PC-3 (cell line): Measurements from ENCODE around the gene CA5A. TPM values are rescaled to one million over a fixed set of nuclear protein-coding genes. Genes with fewer than 3 reads are reported as not detected.

Source experiments
- ATAC-seq: fragments of 200-7000 bp; cut with Tn5 transposase; 2 replicates; pipeline ENCODE4 v1.9.1; 2020; ENCODE audit warnings: mild to moderate bottlenecking, moderate library complexity
- BruUV-seq: library from RNA; stranded (reverse); fragments of 400-500 nt; replicated peaks from 2 replicates; lab custom pipeline; 2021; lab: Mats Ljungman, UMichigan
- CTCF ChIA-PET: fragments of 300-600 bp; sonication (Branson Sonifier 250); formaldehyde crosslinking; loops from one replicate; lab custom pipeline; 2022; ENCODE audit warnings: antibody characterized with exemption; lab: Charles Lee
- POLR2A ChIA-PET: fragments of 300-600 bp; sonication (Branson Sonifier 250); formaldehyde crosslinking; loops from one replicate; lab custom pipeline; 2022; ENCODE audit warnings: antibody characterized with exemption; ENCODE audit not compliant: unreplicated experiment; lab: Charles Lee
- DNase-seq: peaks from one replicate; pipeline ENCODE4 v3.0.0-alpha.2; 2015
- H2AFZ ChIP-seq: fragments of 300-600 bp; sonication (generic); 2 replicates; pipeline ENCODE4 v1.6.0; 2016; ENCODE audit warnings: antibody characterized with exemption, low read length
- H3F3A ChIP-seq: fragments of 300-600 bp; sonication (generic); one replicate; pipeline ENCODE4 v1.6.0; 2017; ENCODE audit warnings: antibody characterized with exemption, low read length, control low read depth, mild to moderate bottlenecking; ENCODE audit not compliant: unreplicated experiment
- H3K27ac ChIP-seq: fragments of 300-600 bp; sonication (generic); 2 replicates; pipeline ENCODE4 v1.5.1; 2016; ENCODE audit warnings: mild to moderate bottlenecking, low read length
- H3K27me3 ChIP-seq: fragments of 300-600 bp; sonication (generic); 2 replicates; pipeline ENCODE4 v1.6.1; 2016; ENCODE audit warnings: low read length, mixed read lengths
- H3K36me3 ChIP-seq: fragments of 300-600 bp; sonication (generic); 2 replicates; pipeline ENCODE4 v1.6.1; 2016; ENCODE audit warnings: low read depth, mixed run types, low read length, mixed read lengths
- H3K4me1 ChIP-seq: fragments of 300-600 bp; sonication (generic); 2 replicates; pipeline ENCODE4 v1.5.1; 2016; ENCODE audit warnings: low read length; ENCODE audit not compliant: insufficient read depth
- H3K4me2 ChIP-seq: fragments of 300-600 bp; sonication (generic); 2 replicates; pipeline ENCODE4 v1.6.0; 2016; ENCODE audit warnings: low read length
- H3K4me3 ChIP-seq: fragments of 300-600 bp; sonication (generic); 2 replicates; pipeline ENCODE4 v1.5.1; 2016; ENCODE audit warnings: mild to moderate bottlenecking, low read length, mixed read lengths
- H3K79me2 ChIP-seq: fragments of 300-600 bp; sonication (generic); 2 replicates; pipeline ENCODE4 v1.6.1; 2017; ENCODE audit warnings: low read length, mixed read lengths
- H3K9ac ChIP-seq: fragments of 300-600 bp; sonication (generic); 2 replicates; pipeline ENCODE4 v1.6.0; 2016; ENCODE audit warnings: mild to moderate bottlenecking, low read length
- H3K9me2 ChIP-seq: fragments of 300-600 bp; sonication (generic); replicated peaks from 2 replicates; pipeline ENCODE4 v1.6.1; 2016; ENCODE audit warnings: mixed run types, low read length, mixed read lengths
- H3K9me3 ChIP-seq: fragments of 300-600 bp; sonication (generic); 2 replicates; pipeline ENCODE4 v1.6.1; 2016; ENCODE audit warnings: low read length, mixed read lengths
- H4K20me1 ChIP-seq: fragments of 300-600 bp; sonication (generic); 2 replicates; pipeline ENCODE4 v1.6.1; 2016; ENCODE audit warnings: low read length, mixed read lengths
- EZH2 ChIP-seq: fragments of 300-600 bp; sonication (generic); IDR thresholded peaks from one replicate; pipeline ENCODE4 v1.6.1; 2017; ENCODE audit warnings: antibody characterized with exemption, mild to moderate bottlenecking, low read length; ENCODE audit not compliant: unreplicated experiment
- EZH2phosphoT487 ChIP-seq: fragments of 300-600 bp; sonication (generic); IDR thresholded peaks from 2 replicates; pipeline ENCODE4 v1.6.1; 2018; ENCODE audit warnings: mild to moderate bottlenecking, antibody characterized with exemption, low read length, borderline replicate concordance
- intact Hi-C: fragments of 100-400 bp; cut with micrococcal nuclease; formaldehyde crosslinking; loops from 2 replicates; pipeline ENCODE4 v1.9.0; 2023
- total RNA-seq: library from RNA; depleted of rRNA; stranded (reverse); fragments of >200 nt; gene quantifications from 2 replicates; pipeline ENCODE4 v1.2.3, GENCODE V29; 2014
- TF ChIP-seq, protein P1 (sequence below): fragments of 300-600 bp; sonication (generic); conservative IDR thresholded peaks from 2 replicates; pipeline ENCODE4 v1.5.1; 2017; ENCODE audit warnings: antibody characterized with exemption, low read depth, mild to moderate bottlenecking, low read length

The CA5A gene
- total RNA-seq, 1 experiment from 2014 or later, result not detected

DNA sequence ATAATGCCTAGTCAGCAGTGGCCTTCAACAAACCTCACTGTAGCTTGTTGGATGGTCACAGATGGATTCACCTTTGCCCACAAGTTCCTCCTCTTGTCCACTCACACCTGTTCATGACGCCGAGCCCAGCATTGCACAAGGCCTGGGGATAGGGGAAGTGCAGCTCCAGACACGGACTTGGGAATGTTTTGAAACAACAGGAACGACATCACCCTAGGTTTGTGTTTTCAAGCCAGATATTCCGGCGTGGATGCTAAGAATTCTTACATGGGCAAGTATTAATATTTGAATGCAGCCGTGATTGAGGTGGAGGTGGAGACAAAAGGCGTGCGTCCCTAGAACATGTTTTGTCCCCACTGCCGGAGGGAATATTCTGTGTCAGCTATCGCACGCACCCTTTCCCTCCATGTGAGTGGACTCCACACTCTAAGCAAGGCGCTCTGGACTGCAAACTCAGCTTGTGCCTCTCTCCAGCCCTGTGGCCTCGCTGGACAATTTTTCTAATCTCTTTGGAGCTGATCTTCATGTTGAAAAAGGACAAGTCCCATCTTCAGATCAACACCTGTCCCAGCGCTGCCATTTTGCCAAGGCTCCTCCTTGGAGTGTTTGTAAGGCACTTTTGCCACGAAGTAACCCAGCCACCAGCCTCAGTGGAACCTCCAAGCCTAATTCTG lies 12.9 kb upstream of the CA5A start:
- no TSS peak for BruUV-seq
- ChIA-PET POLR2A (no interaction called here), CTCF (no interaction called here)
- Histone ChIP-seq H3K27me3 (no peaks in the 10 kb centered on the region), H4K20me1 (no peaks in the 10 kb centered on the region), H3K36me3 (no peaks in the 10 kb centered on the region), H2AFZ (no peak overlapping the region), H3K9ac (no peak overlapping the region), H3K4me3 (no peak overlapping the region), H3F3A (no peaks in the 10 kb centered on the region), H3K4me1 (peaks cover 19% of the 10 kb centered on the region), H3K9me2 (no peaks in the 10 kb centered on the region), H3K9me3 (no peaks in the 10 kb centered on the region), H3K27ac (no peak overlapping the region), H3K4me2 (no peak overlapping the region), H3K79me2 (peaks cover 27% of the 10 kb centered on the region)
- TF ChIP-seq EZH2phosphoT487 (no peak), EZH2 (no peak)
- TF ChIP-seq, protein P1, sequence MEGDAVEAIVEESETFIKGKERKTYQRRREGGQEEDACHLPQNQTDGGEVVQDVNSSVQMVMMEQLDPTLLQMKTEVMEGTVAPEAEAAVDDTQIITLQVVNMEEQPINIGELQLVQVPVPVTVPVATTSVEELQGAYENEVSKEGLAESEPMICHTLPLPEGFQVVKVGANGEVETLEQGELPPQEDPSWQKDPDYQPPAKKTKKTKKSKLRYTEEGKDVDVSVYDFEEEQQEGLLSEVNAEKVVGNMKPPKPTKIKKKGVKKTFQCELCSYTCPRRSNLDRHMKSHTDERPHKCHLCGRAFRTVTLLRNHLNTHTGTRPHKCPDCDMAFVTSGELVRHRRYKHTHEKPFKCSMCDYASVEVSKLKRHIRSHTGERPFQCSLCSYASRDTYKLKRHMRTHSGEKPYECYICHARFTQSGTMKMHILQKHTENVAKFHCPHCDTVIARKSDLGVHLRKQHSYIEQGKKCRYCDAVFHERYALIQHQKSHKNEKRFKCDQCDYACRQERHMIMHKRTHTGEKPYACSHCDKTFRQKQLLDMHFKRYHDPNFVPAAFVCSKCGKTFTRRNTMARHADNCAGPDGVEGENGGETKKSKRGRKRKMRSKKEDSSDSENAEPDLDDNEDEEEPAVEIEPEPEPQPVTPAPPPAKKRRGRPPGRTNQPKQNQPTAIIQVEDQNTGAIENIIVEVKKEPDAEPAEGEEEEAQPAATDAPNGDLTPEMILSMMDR, result no peak
- no peak for ATAC-seq
- no peak for DNase-seq
- intact Hi-C loops, result no loop called here

DNA sequence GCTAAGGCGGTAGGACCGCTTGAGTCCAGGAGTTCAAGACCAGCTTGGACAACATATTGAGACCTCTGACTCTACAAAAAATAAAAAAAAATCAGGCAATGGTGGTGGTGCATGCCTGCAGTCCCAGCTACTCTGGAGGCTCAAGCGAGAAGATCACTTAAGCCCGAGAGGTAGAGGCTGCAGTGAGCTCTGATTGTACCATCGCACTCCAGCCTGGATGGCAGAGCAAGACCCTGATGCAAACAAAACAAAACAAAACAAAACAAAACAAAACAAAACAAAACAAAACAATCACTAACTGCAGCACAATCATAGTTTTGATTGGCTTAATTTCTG lies 12.4 kb upstream of the CA5A start:
- POLR2A ChIA-PET, result no interaction called here
- CTCF ChIA-PET, result no interaction called here
- H3K4me3 ChIP-seq, result no peak overlapping the region
- intact Hi-C loops, result no loop called here
- H3K27ac ChIP-seq, result no peak overlapping the region
- H3K27me3 ChIP-seq, result no peaks in the 10 kb centered on the region
- H3K9me3 ChIP-seq, result no peaks in the 10 kb centered on the region
- H3K4me1 ChIP-seq, result peaks cover 19% of the 10 kb centered on the region
- H3K4me2 ChIP-seq, result no peak overlapping the region
- DNase-seq (no peak), ATAC-seq (no peak)
- no peaks in the 10 kb centered on the region for H3K9me2 ChIP-seq
- no peak overlapping the region for H3K9ac ChIP-seq
- H4K20me1 ChIP-seq, result no peaks in the 10 kb centered on the region
- peaks cover 22% of the 10 kb centered on the region for H3K79me2 ChIP-seq
- no peaks in the 10 kb centered on the region for H3K36me3 ChIP-seq
- TF ChIP-seq EZH2, result no peak
- TF ChIP-seq, protein P1, result no peak
- no peak for TF ChIP-seq EZH2phosphoT487
- no peaks in the 10 kb centered on the region for H3F3A ChIP-seq
- H2AFZ ChIP-seq, result no peak overlapping the region
- BruUV-seq, result no TSS peak

DNA sequence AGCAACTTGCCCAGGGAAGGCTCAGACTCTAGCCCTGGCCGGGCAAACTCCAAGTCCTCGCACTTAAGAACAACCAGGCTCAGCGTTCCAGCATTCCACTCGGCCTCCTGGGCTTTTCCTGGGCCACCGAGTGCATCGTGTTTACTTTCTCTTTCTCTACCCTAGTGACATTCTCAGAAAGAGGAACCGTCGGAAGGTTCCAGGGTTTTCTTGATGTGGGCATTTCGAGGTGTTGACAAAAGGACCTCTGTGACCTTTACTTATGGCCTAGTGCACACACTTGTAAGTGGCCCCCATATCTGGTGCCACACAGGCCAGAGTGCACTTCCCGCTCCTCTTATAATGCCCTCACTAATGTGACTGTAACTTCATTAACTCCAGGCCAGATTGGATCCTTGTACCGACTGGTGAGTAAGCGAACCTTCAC lies 11.8 kb upstream of the CA5A start:
- BruUV-seq, result no TSS peak
- intact Hi-C loops, result no loop called here
- ATAC-seq (no peak), DNase-seq (no peak)
- ChIA-PET POLR2A (no interaction called here), CTCF (no interaction called here)
- Histone ChIP-seq H3K27ac (no peak overlapping the region), H2AFZ (no peak overlapping the region), H3K9me2 (no peaks in the 10 kb centered on the region), H3K4me3 (no peak overlapping the region), H3K79me2 (peaks cover 16% of the 10 kb centered on the region), H4K20me1 (no peaks in the 10 kb centered on the region), H3K36me3 (no peaks in the 10 kb centered on the region), H3K9ac (no peak overlapping the region), H3K4me1 (peaks cover 19% of the 10 kb centered on the region), H3K27me3 (no peaks in the 10 kb centered on the region), H3K4me2 (no peak overlapping the region), H3K9me3 (no peaks in the 10 kb centered on the region), H3F3A (no peaks in the 10 kb centered on the region)
- TF ChIP-seq EZH2phosphoT487 (no peak), EZH2 (no peak)
- TF ChIP-seq, protein P1, result no peak
